IMR-90 (cell line): ENCODE measurements around the gene FSTL5. TPM values are rescaled to one million over a fixed set of nuclear protein-coding genes. Genes with fewer than 3 reads are reported as not detected.

Source experiments
- ATAC-seq: fragments of 200-7000 bp; cut with Tn5 transposase; 2 replicates; pipeline ENCODE4 v1.9.1; 2020; ENCODE audit warnings: low read depth, mild to moderate bottlenecking, moderate library complexity
- BruUV-seq: library from RNA; stranded (reverse); fragments of 400-500 nt; replicated peaks from 2 replicates; lab custom pipeline; 2021; lab: Mats Ljungman, UMichigan
- CTCF ChIA-PET: fragments of 300-600 bp; formaldehyde crosslinking; extraction: SDS; loops from one replicate; lab custom pipeline; 2021; ENCODE audit warnings: antibody characterized with exemption; lab: Yijun Ruan, JAX
- POLR2A ChIA-PET: fragments of 300-600 bp; sonication (Branson Sonifier 250); formaldehyde crosslinking; loops from one replicate; lab custom pipeline; 2022; ENCODE audit warnings: antibody characterized with exemption; ENCODE audit not compliant: unreplicated experiment; lab: Charles Lee
- DNase-seq: peaks from one replicate; pipeline ENCODE4 v3.0.0; 2013
- H2AFZ ChIP-seq: replicated peaks from 2 replicates; pipeline ENCODE3; 2013; ENCODE audit warnings: low read length, mild to moderate bottlenecking; ENCODE audit not compliant: poor library complexity
- H2AK5ac ChIP-seq: 2 replicates; pipeline ENCODE4 v1.6.1; 2013; ENCODE audit warnings: low read depth, low read length, inconsistent platforms
- H2AK9ac ChIP-seq: replicated peaks from 2 replicates; pipeline ENCODE3; 2013; ENCODE audit warnings: mild to moderate bottlenecking, low read depth, low read length, moderate library complexity; ENCODE audit not compliant: poor library complexity
- H2BK120ac ChIP-seq: 2 replicates; pipeline ENCODE4 v1.6.1; 2013; ENCODE audit warnings: low read depth, low read length, inconsistent platforms
- H2BK15ac ChIP-seq: 3 replicates; pipeline ENCODE4 v1.6.1; 2013; ENCODE audit warnings: low read depth, low read length, inconsistent platforms
- H2BK20ac ChIP-seq: 2 replicates; pipeline ENCODE4 v1.6.1; 2013; ENCODE audit warnings: low read depth, mild to moderate bottlenecking, inconsistent platforms, low read length, moderate library complexity
- H2BK5ac ChIP-seq: 2 replicates; pipeline ENCODE4 v1.6.1; 2013; ENCODE audit warnings: mild to moderate bottlenecking, low read depth, low read length, inconsistent platforms; ENCODE audit not compliant: poor library complexity, severe bottlenecking
- H3K14ac ChIP-seq: replicated peaks from 2 replicates; pipeline ENCODE4 v1.6.1; 2013; ENCODE audit warnings: low read depth, low read length, inconsistent platforms
- H3K18ac ChIP-seq: 2 replicates; pipeline ENCODE4 v1.6.1; 2013; ENCODE audit warnings: low read depth, low read length, control low read depth
- H3K23ac ChIP-seq: 2 replicates; pipeline ENCODE4 v1.6.1; 2013; ENCODE audit warnings: low read depth, low read length, inconsistent platforms
- H3K27ac ChIP-seq: 2 replicates; pipeline ENCODE4 v1.5.1; 2013; ENCODE audit warnings: mild to moderate bottlenecking, control low read depth, low read length; ENCODE audit not compliant: insufficient read depth
- H3K27me3 ChIP-seq: 2 replicates; pipeline ENCODE4 v1.6.1; 2013; ENCODE audit warnings: low read length; ENCODE audit not compliant: control insufficient read depth, insufficient read depth
- H3K36me3 ChIP-seq: 2 replicates; pipeline ENCODE4 v1.6.1; 2013; ENCODE audit warnings: low read length, mixed read lengths; ENCODE audit not compliant: control insufficient read depth, insufficient read depth
- H3K4ac ChIP-seq: 2 replicates; pipeline ENCODE4 v1.6.1; 2013; ENCODE audit warnings: low read depth, low read length, inconsistent platforms
- H3K4me1 ChIP-seq: 2 replicates; pipeline ENCODE4 v1.6.1; 2013; ENCODE audit warnings: low read length, mixed read lengths; ENCODE audit not compliant: control insufficient read depth, insufficient read depth
- H3K4me2 ChIP-seq: 2 replicates; pipeline ENCODE4 v1.6.1; 2013; ENCODE audit warnings: low read depth, mild to moderate bottlenecking, control low read depth, low read length, moderate library complexity
- H3K4me3 ChIP-seq: 2 replicates; pipeline ENCODE4 v1.5.1; 2013; ENCODE audit warnings: low read depth, mild to moderate bottlenecking, control low read depth, low read length, moderate library complexity; ENCODE audit not compliant: insufficient read depth
- H3K56ac ChIP-seq: 2 replicates; pipeline ENCODE4 v1.6.1; 2013; ENCODE audit warnings: low read length, inconsistent platforms; ENCODE audit not compliant: insufficient read depth; ENCODE audit errors: extremely low read depth
- H3K79me1 ChIP-seq, 2 experiments: 2 replicates each; pipeline ENCODE4 v1.6.1; 2013; ENCODE audit warnings: low read length in 2 of 2, inconsistent platforms in 1 of 2, low read depth in 1 of 2
- H3K9ac ChIP-seq: 2 replicates; pipeline ENCODE4 v1.6.1; 2013; ENCODE audit warnings: low read depth, low read length, control low read depth
- H3K9me1 ChIP-seq: 2 replicates; pipeline ENCODE4 v1.6.1; 2013; ENCODE audit warnings: low read length, inconsistent platforms; ENCODE audit not compliant: insufficient read depth
- H3K9me3 ChIP-seq: 2 replicates; pipeline ENCODE4 v1.6.1; 2013; ENCODE audit warnings: low read length; ENCODE audit not compliant: control insufficient read depth, insufficient read depth
- H4K20me1 ChIP-seq: 2 replicates; pipeline ENCODE4 v1.6.1; 2013; ENCODE audit warnings: low read length, inconsistent platforms; ENCODE audit not compliant: insufficient read depth
- H4K5ac ChIP-seq: 2 replicates; pipeline ENCODE4 v1.6.1; 2013; ENCODE audit warnings: mild to moderate bottlenecking, low read depth, low read length, control low read depth
- H4K8ac ChIP-seq, 2 experiments: 2 replicates each; pipeline ENCODE4 v1.6.1; 2013; ENCODE audit warnings: low read depth in 2 of 2, low read length in 2 of 2, control low read depth in 1 of 2, inconsistent platforms in 1 of 2
- H4K91ac ChIP-seq: 2 replicates; pipeline ENCODE4 v1.6.1; 2013; ENCODE audit warnings: low read depth, low read length, inconsistent platforms; ENCODE audit not compliant: insufficient read depth
- BHLHE40 ChIP-seq: fragments of 150-350 bp; IDR thresholded peaks from 2 replicates; pipeline ENCODE4 v1.6.1; 2016; ENCODE audit warnings: mild to moderate bottlenecking, low read depth, low read length
- CEBPB ChIP-seq: IDR thresholded peaks from 2 replicates; pipeline ENCODE4 v1.6.1; 2012; ENCODE audit warnings: low read depth, low read length, improper control_type of control experiment
- CHD1 ChIP-seq: IDR thresholded peaks from 2 replicates; pipeline ENCODE4 v1.6.1; 2012; ENCODE audit warnings: low read depth, low read length, improper control_type of control experiment
- MAZ ChIP-seq: IDR thresholded peaks from 2 replicates; pipeline ENCODE4 v1.6.1; 2012; ENCODE audit warnings: low read depth, mild to moderate bottlenecking, low read length, improper control_type of control experiment, moderate library complexity, borderline replicate concordance
- MXI1 ChIP-seq: IDR thresholded peaks from 2 replicates; pipeline ENCODE4 v1.6.1; 2012; ENCODE audit warnings: low read depth, mild to moderate bottlenecking, low read length, moderate library complexity, borderline replicate concordance
- POLR2A ChIP-seq: IDR thresholded peaks from 2 replicates; pipeline ENCODE4 v1.6.1; 2012; ENCODE audit warnings: mild to moderate bottlenecking, low read depth, low read length
- RCOR1 ChIP-seq: IDR thresholded peaks from 2 replicates; pipeline ENCODE4 v1.6.1; 2012; ENCODE audit warnings: mild to moderate bottlenecking, low read length, improper control_type of control experiment; ENCODE audit not compliant: insufficient replicate concordance
- WGBS, 2 experiments: methylation state at CpG; one replicate each; pipeline versions ENCODE4 v1.1.5 to v1.1.7; 2013; ENCODE audit warnings: missing lambda C conversion rate in 2 of 2; ENCODE audit not compliant: insufficient read length in 1 of 2; ENCODE audit errors: extremely low coverage in 2 of 2; 5-methylcytosine and 5-hydroxymethylcytosine counted together
- dilution Hi-C: fragments of 300-500 bp; cut with HindIII; formaldehyde crosslinking; loops from one replicate; pipeline ENCODE4 v1.14.3; 2018; ENCODE audit warnings: low sequenced_read_pairs; ENCODE audit not compliant: unreplicated experiment
- in situ Hi-C: fragments of 300-500 bp; cut with MboI; formaldehyde crosslinking; loops from 3 replicates; pipeline ENCODE4 v1.14.3; 2019; ENCODE audit warnings: low sequenced_read_pairs, inconsistent platforms, mixed read lengths
- intact Hi-C: fragments of 100-400 bp; cut with micrococcal nuclease; formaldehyde crosslinking; loops from 2 replicates; pipeline ENCODE4 v1.10.0; 2022
- polyA plus RNA-seq, 3 experiments: library from polyadenylated mRNA; depleted of rRNA; stranded (reverse); fragments of >200 nt; gene quantifications; 2 replicates each; pipeline ENCODE4 v1.2.3, GENCODE V29; 2012; ENCODE audit warnings: low replicate concordance in 1 of 3
- total RNA-seq: library from RNA; depleted of rRNA; stranded (reverse); fragments of >200 nt; gene quantifications from 2 replicates; pipeline ENCODE4 v1.2.3, GENCODE V29; 2012
- TF ChIP-seq, protein P1 (sequence below): conservative IDR thresholded peaks from 2 replicates; pipeline ENCODE4 v1.5.1; 2012; ENCODE audit warnings: mild to moderate bottlenecking, low read depth, low read length, improper control_type of control experiment

The FSTL5 gene
- total and polyA plus RNA-seq, 2 of the 4 experiments (the other 2 are of a cell fraction), result under 0.01 TPM; not detected in 1

DNA sequence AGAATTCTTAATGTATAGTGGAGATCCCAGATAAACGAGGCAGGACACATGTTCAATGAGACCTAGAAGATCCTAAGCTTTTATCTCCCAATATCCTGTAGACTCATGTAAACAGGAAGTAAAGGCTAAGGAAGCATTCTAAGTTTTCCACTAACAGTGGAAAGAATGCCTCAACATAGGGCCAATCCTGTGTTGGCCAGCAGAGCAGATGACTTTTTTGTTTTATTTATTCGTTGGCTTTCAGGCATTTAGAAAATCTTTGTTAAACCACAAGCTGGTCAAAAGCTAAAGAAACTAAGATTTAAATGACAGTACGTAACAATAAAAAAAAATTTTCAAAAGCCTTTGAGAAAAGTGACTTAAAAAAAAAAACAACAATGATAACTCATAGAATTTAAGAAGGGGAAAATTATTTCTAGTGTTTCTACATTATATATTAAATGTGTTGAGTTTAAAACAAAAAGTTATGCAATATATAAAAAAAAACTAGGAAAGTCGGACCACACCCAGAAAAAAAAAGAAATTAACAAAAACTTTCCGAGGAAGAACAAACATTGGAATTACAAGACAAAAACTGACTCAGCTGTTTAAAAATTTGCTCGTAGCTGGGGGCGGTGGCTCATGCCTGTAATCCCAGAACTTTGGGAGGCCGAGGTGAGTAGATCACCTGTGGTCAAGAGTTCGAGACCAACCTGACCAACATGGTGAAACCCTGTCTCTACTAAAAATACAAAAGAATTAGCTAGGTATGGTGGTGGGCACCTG, 759.3 kb downstream of the FSTL5 start:
- peaks cover 6% of the 10 kb centered on the region; the same call in 1 of the 2 replicates for H3K9me3 ChIP-seq
- H2BK120ac ChIP-seq, result no peak overlapping the region
- no peak for DNase-seq
- BruUV-seq, result no TSS peak
- no peaks in the 10 kb centered on the region for H4K20me1 ChIP-seq
- no peaks in the 10 kb centered on the region for H3K4me1 ChIP-seq
- no peak overlapping the region for H4K91ac ChIP-seq
- no peak overlapping the region for H3K23ac ChIP-seq
- H3K4me2 ChIP-seq, result no peak overlapping the region
- H3K14ac ChIP-seq, result no peak overlapping the region
- no peaks in the 10 kb centered on the region for H3K36me3 ChIP-seq
- H2BK20ac ChIP-seq, result no peak overlapping the region
- no peak overlapping the region for H2AK5ac ChIP-seq
- no CpG with 5 or more reads among the region's 9 CpGs for WGBS, 2 experiments
- no peak overlapping the region for H2BK5ac ChIP-seq
- ChIA-PET POLR2A (no interaction called here), CTCF (no interaction called here)
- no peak overlapping the region for H4K8ac ChIP-seq
- H3K4ac ChIP-seq, result no peak overlapping the region
- in situ Hi-C loops, result no loop called here
- H3K4me3 ChIP-seq, result no peak overlapping the region
- no peak overlapping the region for H3K56ac ChIP-seq
- H3K18ac ChIP-seq, result no peak overlapping the region
- intact Hi-C loops, result no loop called here
- no peak overlapping the region for H2BK15ac ChIP-seq
- H3K9ac ChIP-seq, result no peak overlapping the region
- no peaks in the 10 kb centered on the region for H3K79me1 ChIP-seq
- ATAC-seq, result no peak
- H2AK9ac ChIP-seq, result no peak overlapping the region
- H3K27ac ChIP-seq, result no peak overlapping the region
- no peak overlapping the region for H2AFZ ChIP-seq
- no peaks in the 10 kb centered on the region for H3K27me3 ChIP-seq
- H4K5ac ChIP-seq, result no peak overlapping the region
- no peaks in the 10 kb centered on the region for H3K9me1 ChIP-seq
- dilution Hi-C loops, result no loop called here
- no peak for TF ChIP-seq MAZ
- TF ChIP-seq, protein P1, sequence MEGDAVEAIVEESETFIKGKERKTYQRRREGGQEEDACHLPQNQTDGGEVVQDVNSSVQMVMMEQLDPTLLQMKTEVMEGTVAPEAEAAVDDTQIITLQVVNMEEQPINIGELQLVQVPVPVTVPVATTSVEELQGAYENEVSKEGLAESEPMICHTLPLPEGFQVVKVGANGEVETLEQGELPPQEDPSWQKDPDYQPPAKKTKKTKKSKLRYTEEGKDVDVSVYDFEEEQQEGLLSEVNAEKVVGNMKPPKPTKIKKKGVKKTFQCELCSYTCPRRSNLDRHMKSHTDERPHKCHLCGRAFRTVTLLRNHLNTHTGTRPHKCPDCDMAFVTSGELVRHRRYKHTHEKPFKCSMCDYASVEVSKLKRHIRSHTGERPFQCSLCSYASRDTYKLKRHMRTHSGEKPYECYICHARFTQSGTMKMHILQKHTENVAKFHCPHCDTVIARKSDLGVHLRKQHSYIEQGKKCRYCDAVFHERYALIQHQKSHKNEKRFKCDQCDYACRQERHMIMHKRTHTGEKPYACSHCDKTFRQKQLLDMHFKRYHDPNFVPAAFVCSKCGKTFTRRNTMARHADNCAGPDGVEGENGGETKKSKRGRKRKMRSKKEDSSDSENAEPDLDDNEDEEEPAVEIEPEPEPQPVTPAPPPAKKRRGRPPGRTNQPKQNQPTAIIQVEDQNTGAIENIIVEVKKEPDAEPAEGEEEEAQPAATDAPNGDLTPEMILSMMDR, result no peak
- no peak for TF ChIP-seq MXI1
- no peak for TF ChIP-seq CHD1
- TF ChIP-seq POLR2A, result no peak
- no peak for TF ChIP-seq BHLHE40
- TF ChIP-seq CEBPB, result no peak
- TF ChIP-seq RCOR1, result no peak
